Sciatic nerve (tissue), 2 donors: Measurements from ENCODE around the gene GLA. TPM values are rescaled to one million over a fixed set of nuclear protein-coding genes. Genes with fewer than 3 reads are reported as not detected.

Source experiments
- ATAC-seq: fragments of 200-7000 bp; cut with Tn5 transposase; one replicate; pipeline ENCODE4 v1.9.1; 2020; ENCODE audit warnings: mild to moderate bottlenecking, moderate library complexity
- DNase-seq: peaks from one replicate; pipeline ENCODE4 v3.0.0-alpha.2; 2020; ENCODE audit warnings: low spot score
- intact Hi-C: fragments of 100-400 bp; cut with DNase I; formaldehyde crosslinking; loops from one replicate; pipeline ENCODE4 v1.14.2; 2022
- total RNA-seq: library from RNA; stranded (reverse); fragmentation: NEBNext Ultra II Directional; extraction: Animal tissue kit (Norgen Biotek cat#: 25700); gene quantifications from one replicate; pipeline ENCODE4 v1.2.1, GENCODE V29; 2021
- donor health status: DM: no; HTN: no; CAD: no.
- donor health status: DM: no; HTN: no; CAD: no.

Gene GLA
- total RNA-seq, 1 donor from 2014 or later = 19.9 TPM

DNA sequence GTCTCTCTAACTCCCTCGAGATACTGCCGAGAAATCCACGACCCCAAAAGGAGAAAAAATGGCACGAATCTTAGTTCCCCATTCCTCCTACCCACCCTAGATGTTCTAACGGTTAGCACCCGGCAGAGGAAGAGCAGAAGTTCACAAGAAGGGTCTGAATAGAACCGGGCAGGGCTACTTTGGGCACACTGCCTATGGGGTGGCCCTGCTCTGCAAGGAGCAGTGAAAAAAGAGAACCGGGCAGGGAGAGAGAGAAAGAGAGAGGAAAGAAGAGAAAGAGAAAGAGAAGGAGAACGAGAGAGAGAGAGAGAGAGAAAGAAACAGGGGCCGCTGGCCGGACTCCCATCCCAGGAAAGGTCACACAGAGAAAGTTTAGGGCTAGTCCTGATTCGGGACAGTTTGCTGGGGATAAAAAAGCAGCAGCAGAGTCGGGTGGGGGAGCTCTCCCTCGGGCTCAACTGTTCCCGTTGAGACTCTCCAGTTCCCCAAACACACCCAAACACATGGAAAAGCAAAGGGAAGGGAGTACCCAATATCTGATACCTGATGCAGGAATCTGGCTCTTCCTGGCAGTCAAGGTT, 468 bp downstream of the GLA start:
- intact Hi-C loops = no loop called here
- ATAC-seq (peak; percentile 12), DNase-seq (no peak)

DNA sequence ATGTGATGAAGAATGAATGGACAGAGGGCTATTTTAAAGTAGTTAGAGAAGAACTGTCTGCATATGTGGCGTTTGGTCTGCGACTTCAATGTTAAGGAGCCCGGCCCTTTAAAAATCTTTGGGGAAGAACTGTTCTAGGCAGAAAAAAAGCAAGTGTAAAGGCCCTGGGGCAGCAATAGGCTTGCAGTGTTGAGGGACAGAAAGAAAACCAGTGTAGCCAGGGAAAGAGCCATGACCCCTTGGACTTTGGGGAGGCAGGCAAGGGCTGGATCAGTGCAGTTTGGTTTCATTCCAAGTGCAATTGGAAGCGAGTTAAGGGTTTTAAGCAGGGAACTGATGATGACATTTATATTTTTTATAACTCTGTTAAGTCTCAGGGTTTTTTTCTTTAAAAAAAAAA, 7.9 kb downstream of the GLA start:
- no peak for ATAC-seq
- intact Hi-C loops = no loop called here
- no peak for DNase-seq

DNA sequence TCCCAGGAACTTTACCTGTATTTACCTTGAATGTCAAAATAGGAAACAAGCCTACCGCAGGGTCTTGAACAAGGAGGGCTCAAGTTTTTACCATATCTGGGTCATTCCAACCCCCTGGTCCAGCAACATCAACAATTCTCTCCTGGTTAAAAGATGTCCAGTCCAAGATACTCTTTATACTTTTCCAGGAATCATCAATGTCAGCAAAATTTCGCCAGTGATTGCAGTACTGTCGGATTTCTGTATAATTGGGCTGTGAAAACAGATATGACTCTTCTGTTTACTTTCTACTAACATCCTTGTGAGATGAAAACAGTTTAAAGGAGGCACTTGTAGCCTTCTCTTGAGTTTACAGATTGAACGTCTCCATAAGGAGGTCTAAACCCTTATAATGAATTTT, 9.0 kb downstream of the GLA start:
- intact Hi-C loops = no loop called here
- DNase-seq (no peak), ATAC-seq (no peak)

DNA sequence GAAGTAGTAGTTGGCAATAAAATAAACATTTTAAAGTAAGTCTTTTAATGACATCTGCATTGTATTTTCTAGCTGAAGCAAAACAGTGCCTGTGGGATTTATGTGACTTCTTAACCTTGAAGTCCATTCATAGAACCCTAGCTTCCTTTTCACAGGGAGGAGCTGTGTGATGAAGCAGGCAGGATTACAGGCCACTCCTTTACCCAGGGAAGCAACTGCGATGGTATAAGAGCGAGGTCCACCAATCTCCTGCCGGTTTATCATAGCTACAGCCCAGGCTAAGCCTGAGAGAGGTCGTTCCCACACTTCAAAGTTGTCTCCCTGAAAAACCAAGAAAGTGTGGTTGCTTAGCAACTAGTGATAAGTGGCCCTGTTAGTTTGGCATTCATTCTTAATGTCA, 9.9 kb downstream of the GLA start:
- intact Hi-C loops = no loop called here
- no peak for ATAC-seq

DNA sequence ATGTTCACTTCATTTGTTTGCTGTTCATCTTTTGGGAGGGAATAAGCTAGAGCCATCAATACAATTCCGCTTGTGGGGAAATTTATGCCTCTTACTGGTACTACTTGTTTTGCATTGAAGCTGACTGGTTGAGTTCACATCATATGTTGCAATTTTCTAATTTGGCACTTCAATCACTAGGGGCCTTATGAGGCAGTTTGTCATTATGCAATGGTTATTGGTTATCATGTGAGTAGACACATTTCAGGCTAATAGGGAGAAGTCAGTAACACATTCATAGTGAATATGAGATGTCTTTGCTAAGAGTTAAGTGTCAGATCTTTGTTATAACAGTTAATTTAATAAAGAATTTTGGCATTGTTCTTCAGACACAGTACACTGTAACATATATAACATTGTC, 11.9 kb downstream of the GLA start:
- intact Hi-C loops = no loop called here
- DNase-seq (no peak), ATAC-seq (peak; percentile 67)

More for the DNA sequence above, 9.9 kb downstream of the GLA start:
- DNase-seq = no peak

DNA sequence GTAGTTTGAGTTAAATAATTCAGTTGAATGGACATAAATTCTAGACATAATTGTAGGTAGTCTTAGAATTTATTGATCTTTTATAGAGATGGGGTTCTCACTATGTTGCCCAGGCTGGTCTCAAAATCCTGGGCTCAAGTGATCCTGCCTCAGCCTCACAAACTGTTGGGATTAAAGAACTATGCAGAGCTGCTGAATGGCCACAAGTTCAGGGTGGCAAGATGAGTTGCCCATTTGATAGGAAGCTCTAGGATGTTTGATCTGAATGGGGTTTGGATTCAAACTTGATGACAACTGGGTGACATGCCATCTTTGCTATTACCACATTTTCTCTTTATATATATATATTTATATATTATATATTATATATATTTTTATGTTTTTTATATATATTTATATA, 13.4 kb downstream of the GLA start:
- DNase-seq (no peak), ATAC-seq (no peak)
- intact Hi-C loops = no loop called here

DNA sequence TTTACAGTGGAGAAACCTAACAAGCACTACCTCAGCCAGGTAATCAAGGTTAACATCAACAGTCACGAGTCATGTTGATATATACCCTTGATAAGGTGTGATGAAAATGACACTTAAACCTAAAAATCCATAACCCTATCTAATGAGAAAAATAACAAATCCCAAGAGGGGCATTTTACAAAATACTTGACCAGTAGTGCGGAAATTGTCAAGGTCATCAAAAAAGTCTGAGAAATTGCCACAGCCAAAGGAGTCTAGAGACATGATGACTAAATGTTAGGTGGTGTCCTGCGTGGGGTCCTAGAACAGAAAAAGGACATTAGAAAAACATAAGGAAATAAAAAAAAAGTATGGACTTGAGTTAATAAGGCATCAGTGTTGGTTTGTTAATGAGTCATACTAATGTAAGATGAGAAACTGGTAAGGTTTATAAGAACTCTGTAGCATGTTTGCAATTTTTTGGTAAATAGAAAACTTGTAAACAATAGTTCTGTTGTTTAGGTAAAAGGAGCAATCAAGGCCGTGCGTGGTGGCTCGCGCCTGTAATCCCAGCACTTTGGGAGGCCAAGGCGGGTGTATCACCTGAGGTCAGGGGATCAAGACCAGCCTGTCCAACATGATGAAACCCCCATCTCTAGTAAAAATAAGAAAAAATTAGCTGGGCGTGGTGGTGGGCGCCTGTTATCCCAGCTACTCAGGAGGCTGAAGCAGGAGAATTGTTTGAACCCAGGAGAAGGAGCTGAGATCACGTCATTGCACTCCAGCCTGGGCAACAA, 14.0 kb downstream of the GLA start:
- DNase-seq (no peak), ATAC-seq (no peak)
- intact Hi-C loops = no loop called here

DNA sequence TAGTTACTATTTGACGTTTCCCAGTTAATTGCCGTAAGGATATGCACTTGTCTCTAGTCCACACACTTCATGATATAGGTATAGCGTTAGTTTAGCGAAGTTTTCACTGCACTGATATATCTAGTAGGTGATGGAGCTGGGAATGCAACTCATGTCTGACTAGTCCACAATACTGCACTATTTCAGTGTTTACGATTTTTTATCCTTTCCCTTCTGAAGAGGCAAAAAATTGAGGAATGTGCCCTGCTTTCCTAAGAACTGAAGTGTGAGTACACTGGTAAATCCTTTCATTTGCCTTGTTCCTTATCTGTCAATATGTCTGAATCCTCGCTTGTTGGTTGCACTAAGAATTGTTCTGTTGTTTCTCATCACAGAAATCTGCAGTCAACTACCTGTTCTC, 15.9 kb downstream of the GLA start:
- intact Hi-C loops = no loop called here
- ATAC-seq (no peak), DNase-seq (no peak)

DNA sequence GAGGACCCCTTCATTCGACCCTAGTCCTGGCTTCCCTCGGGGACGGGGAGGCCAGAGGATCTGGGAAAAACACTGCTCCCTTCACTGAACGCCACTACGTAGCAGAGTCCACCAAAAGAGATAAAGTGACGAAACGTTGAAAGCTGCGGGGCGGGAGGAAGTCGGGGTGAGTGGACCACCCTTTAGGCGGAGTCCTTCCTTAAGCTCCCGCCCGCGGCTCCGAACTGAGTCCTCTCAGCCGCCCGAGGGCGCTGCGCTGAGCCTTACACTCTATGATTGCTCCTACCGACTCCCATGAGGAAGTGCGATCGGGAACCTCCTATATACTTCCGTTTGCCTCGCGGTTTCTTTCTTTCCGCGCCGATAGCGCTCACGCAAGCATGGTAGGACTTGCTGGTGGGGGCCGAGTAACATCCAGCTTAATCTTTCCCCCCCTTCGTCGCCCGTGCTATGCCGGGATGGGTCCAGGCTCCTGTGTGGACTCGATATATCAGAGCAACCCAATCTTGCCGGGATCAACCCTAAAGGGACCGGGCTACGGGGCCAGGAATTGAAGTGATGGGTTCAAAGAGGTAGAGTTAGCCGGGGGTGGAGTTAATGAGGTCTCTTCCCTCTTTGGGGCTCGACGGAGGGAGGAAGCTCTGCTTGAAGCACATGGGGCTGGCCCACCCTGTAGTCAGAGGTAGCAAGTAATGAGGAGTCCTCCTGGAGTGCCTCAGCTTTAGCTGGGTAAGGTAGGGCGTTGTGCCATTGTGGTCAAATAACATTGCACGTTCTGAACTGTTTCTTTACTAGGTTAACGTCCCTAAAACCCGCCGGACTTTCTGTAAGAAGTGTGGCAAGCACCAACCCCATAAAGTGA, 16.8 kb downstream of the GLA start, which contains the start of gene RPL36A:
Gene RPL36A, plus strand, starts transcription at position 348 of the 862 bp plus-strand sequence. Its CDS starts 33 bp downstream, at position 381.
- intact Hi-C loops = no loop called here
- DNase-seq (peak; percentile 90), ATAC-seq (peak; percentile 98)

DNA sequence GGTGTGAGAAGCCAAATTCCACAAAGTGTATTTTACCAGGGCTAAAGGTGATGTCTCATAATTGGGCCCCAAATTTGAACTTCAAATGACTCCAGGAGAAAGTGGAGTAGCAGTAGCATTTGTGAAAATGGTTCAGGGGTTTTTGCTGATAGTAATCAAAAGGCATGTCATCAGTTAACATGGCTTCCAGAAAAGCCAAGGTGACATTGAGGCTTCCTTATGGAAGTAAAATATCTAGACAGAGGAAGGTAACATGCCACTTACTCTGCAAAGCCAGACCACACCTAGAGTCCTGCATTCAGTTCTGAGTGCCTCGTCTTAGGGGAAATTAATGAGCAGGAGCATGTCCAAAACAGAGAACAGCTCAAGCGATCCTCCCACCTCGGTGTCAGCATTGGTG, 19.1 kb downstream of the GLA start:
- DNase-seq = no peak
- intact Hi-C loops = no loop called here
- ATAC-seq = no peak

DNA sequence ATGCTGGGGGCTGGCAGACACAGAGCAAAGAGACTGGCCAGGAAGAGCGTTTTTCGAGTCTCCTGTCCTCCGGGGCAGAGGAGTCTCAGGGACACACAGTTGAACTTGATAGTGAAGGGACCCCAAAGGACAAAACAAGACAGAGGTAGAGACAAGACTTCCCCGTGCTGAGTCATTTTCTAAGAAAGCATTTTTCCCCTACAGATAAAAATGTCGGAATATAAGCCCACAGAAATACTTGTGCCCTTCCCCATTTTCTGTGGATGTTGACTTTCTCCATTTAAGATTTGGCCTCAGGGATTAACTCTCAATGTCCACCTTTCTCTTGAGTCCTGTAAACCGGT, 21.2 kb downstream of the GLA start:
- no peak for DNase-seq
- ATAC-seq = no peak
- intact Hi-C loops = no loop called here

DNA sequence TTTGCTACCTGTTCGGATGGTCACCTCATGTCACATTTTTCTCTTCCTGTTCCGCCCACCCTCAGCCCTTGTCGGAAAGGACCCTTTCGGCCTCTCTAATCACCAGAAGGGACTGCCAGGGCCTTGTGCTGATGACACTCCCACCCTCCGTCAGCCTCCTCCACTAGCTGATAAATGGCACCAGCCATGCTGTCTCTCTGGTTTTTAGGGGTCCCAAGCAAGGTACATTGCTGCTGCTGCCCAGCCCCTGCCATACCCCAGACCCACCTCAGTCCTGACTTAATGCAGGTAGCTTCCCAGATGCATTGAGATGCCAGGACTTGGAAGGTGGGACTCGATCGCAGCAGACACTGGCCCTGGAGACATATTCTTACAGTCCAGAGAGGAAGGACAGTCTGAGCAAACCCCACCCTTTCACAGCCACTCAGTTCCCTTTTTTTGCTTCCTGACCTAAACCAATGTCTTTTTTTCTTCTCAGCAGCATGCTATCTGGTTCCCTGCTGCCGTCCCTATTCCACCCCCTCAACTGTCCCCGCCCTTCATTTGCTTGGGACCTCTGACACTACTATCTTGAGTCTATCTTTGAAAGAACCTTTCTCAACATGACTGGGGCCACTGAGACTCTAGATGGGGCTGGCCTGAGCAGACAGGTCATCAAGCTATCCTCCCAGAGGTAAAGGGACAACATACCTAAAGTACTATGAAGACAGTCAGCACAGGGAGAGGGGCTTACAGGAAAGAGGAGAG, 21.8 kb downstream of the GLA start, which contains the start of gene BTK:
Gene BTK, minus strand, starts transcription at position 397 of the 747 bp plus-strand sequence. CDS start 10,907 bp downstream, outside the sequence.
- ATAC-seq (peak; percentile 27), DNase-seq (no peak)
- intact Hi-C loops = no loop called here

DNA sequence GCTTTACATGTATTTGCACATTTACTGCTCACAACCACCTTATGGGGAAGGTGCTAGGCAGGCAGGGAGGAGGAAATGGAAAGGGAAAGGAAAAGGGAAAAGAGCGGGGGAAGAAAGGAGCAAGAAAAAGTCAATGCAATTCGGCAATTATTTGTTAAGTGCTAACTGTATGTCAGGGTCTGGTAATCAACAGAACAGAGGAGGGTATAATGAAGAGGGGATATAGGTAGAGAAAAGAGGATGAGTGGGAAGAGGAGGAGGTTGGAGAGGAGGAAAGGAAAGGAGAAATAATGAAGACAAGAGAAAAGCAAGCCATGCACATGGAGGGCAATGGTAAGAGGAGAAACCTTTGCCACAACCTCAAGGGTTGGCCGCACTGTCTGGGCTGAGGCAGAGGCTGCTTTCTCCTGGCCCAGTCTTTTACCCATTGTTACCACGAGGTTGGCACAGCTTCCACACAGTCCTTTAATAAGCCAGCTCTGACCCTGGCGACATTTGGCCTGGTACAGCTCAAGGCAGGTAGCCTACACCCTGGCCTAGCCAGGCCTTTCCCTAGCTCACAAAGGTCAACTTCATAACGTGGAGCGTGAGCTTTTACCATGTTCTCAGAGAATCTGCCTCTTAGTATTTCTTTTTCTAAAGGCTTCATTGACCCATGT, 22.6 kb downstream of the GLA start:
- DNase-seq (no peak), ATAC-seq (no peak)
- intact Hi-C loops = no loop called here

DNA sequence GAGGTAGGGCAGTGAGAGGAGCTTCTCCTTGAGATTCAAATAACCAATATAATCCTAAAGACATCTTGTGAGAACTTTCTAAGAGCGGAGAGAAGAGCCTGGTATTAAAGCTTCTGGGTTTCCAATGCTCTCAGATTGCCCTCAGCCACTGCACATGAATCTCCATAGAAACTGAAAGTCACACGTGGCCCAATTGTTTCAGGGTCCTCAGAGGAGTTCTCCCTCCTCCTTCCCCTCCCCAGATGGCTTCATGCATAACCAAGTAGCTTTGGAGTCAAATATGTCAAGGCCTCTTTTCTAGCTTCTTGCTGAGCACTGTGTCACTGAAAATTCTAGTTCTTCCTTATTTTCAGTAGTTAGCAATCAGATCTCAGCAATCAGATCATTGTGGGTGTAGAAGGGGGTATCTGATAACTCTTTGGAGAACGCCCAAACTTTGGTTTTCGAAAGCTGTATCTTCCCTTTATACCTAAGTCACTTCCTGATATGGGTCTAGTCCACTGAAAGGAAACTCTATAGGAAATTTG, 24.0 kb downstream of the GLA start:
- ATAC-seq (no peak), DNase-seq (no peak)
- intact Hi-C loops = no loop called here

DNA sequence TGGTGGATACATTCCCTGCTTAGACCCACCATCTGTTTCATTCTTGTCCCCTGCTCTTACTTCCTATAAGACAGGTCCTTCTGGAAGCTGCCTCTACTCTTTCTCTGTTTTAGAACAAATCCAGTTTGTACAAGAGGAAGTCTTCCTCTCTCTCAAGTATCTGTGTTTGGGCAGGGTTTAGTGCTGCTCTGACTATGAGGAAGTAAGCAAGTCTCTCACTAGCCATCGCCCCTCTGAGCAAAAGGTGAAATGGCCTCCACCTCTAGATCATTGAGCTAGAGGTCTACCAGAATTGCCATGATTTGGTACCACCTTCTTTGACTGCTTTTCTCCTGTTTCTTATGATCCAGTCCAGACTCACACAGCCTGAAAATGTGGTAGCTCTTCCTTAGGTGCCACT, 30.2 kb downstream of the GLA start:
- intact Hi-C loops = no loop called here
- ATAC-seq = no peak
- DNase-seq = no peak

DNA sequence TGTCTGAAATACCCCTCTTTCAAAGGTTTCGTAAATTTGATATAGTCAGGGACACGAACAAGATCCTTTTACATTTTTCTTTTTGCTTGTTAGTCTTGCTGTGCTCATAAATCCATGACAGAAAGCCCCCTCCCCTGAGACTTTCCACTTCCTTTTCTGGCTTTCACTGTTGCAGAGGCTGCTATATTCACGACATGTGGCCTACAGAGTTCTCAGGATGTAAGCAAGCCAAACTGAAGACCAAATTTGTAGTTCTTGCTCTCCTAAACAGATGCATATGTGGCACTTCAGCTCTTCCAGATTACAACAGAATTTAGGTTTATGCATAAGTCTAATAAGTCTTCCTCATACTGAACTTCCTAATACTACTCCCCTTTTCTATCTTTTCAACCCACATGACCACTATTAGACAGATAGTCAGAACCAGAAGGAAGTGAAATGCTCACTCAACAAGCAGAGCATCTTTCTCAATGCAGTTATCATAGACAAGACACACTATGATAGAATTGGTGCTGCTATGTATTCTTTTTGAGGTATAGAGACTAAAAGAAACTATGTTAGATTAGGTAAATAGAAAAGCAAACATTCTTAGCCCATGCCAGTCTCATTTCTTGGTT, 36.7 kb downstream of the GLA start:
- ATAC-seq = no peak
- intact Hi-C loops = no loop called here

DNA sequence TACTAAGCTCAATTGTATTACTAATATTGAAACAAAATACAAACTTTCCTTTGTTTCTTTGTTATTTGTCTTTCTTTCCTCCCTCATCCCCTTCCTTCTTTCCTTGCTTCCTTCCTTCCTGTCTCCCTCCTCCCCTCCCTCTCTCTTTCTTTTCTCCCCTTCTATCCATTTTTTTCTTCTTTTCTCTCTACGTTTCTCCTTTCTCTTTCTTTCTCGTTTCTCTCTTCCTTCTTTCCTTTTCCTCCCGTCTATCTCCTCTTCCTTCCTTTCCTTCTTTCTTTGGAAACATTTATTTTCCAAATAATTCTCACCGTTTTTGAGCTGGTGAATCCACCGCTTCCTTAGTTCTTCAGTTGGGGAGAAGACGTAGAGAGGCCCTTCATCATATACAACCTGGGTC, 38.0 kb downstream of the GLA start:
- DNase-seq (no peak), ATAC-seq (no peak)
- intact Hi-C loops = loop anchor here (10.0 kb wide), 1 partner anchor 1135 kb away; no protein-coding TSS in a partner anchor

More for the DNA sequence above, 36.7 kb downstream of the GLA start:
- no peak for DNase-seq

DNA sequence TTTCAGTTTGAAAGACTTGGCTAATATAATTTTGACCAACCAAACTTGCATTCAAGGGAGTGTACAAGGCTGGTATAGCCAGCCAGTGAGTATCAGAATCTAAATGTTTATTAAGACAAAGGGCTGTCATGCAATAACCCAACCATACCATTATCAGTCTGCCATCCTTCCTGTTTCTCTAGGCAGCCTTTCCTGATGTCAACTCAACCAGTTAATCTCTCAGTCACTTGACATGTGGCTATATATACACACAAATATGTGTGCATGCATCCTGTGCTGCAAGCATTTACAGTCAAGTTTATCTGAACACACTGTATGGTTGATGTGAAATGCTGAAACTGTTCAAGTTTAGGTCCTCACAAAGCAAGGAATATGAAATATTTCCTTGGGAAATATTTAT, 38.9 kb downstream of the GLA start:
- intact Hi-C loops = loop anchor here (10.0 kb wide), 1 partner anchor 1134 kb away; no protein-coding TSS in a partner anchor
- ATAC-seq (no peak), DNase-seq (no peak)
